Measurements from ENCODE around the gene CPT1B.

GRCh38 chr22:50551160-50551752 is 27.0 kb downstream of the CPT1B start:
- TF ChIP-seq, protein P1, sequence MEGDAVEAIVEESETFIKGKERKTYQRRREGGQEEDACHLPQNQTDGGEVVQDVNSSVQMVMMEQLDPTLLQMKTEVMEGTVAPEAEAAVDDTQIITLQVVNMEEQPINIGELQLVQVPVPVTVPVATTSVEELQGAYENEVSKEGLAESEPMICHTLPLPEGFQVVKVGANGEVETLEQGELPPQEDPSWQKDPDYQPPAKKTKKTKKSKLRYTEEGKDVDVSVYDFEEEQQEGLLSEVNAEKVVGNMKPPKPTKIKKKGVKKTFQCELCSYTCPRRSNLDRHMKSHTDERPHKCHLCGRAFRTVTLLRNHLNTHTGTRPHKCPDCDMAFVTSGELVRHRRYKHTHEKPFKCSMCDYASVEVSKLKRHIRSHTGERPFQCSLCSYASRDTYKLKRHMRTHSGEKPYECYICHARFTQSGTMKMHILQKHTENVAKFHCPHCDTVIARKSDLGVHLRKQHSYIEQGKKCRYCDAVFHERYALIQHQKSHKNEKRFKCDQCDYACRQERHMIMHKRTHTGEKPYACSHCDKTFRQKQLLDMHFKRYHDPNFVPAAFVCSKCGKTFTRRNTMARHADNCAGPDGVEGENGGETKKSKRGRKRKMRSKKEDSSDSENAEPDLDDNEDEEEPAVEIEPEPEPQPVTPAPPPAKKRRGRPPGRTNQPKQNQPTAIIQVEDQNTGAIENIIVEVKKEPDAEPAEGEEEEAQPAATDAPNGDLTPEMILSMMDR (IDR thresholded peaks at IDR 0.05) = no peak
- TF ChIP-seq POLR2AphosphoS5 (IDR thresholded peaks at IDR 0.05) = no peak
- TF ChIP-seq EP300 (IDR thresholded peaks at IDR 0.05) = no peak

Measured in sigmoid colon (tissue), 4 donors.